Panc1 (cell line): Measurements from ENCODE around the gene SIRT1. TPM values are rescaled to one million over a fixed set of nuclear protein-coding genes. Genes with fewer than 3 reads are reported as not detected.
"Not testable (repeated sequence)": the region's sequence is repeated elsewhere in the genome, so short reads cannot be mapped to it uniquely, and the experiment has no call there.

Source experiments
- ATAC-seq: fragments of 200-7000 bp; cut with Tn5 transposase; 2 replicates; pipeline ENCODE4 v1.9.1; 2020; ENCODE audit warnings: mild to moderate bottlenecking, moderate library complexity
- BruUV-seq: library from RNA; stranded (reverse); fragments of 400-500 nt; replicated peaks from 2 replicates; lab custom pipeline; 2021; lab: Mats Ljungman, UMichigan
- CTCF ChIA-PET: fragments of 300-600 bp; sonication (Branson Sonifier 250); formaldehyde crosslinking; loops from one replicate; lab custom pipeline; 2022; ENCODE audit warnings: antibody characterized with exemption; lab: Charles Lee
- POLR2A ChIA-PET: fragments of 300-600 bp; sonication (Branson Sonifier 250); formaldehyde crosslinking; loops from one replicate; lab custom pipeline; 2022; ENCODE audit warnings: antibody characterized with exemption; lab: Charles Lee
- DNase-seq: peaks from one replicate; pipeline ENCODE4 v3.0.0-alpha.2; 2010; ENCODE audit warnings: low read depth, low spot score
- H3K27ac ChIP-seq: 2 replicates; pipeline ENCODE4 v1.5.1; 2011; ENCODE audit warnings: mild to moderate bottlenecking, low read length, inconsistent platforms
- H3K27me3 ChIP-seq: fragments of 200-500 bp; sonication (Bioruptor generic); 2 replicates; pipeline ENCODE4 v1.6.0; 2014; ENCODE audit warnings: low read length, inconsistent platforms; ENCODE audit not compliant: control insufficient read depth, insufficient read depth
- H3K36me3 ChIP-seq: fragments of 200-500 bp; sonication (Bioruptor generic); 2 replicates; pipeline ENCODE4 v1.5.1; 2014; ENCODE audit warnings: inconsistent platforms, mild to moderate bottlenecking, low read length, moderate library complexity; ENCODE audit not compliant: control insufficient read depth, insufficient read depth
- H3K4me1 ChIP-seq: 2 replicates; pipeline ENCODE4 v1.5.1; 2011; ENCODE audit warnings: inconsistent platforms, mild to moderate bottlenecking, low read length, moderate library complexity; ENCODE audit not compliant: control insufficient read depth, insufficient read depth
- H3K4me3 ChIP-seq, 2 experiments: 2 replicates each; pipeline ENCODE4 v1.5.1; 2011 to 2012; ENCODE audit warnings: low read depth in 2 of 2, low read length in 2 of 2, mild to moderate bottlenecking in 2 of 2, inconsistent platforms in 1 of 2, moderate library complexity in 1 of 2
- H3K9me3 ChIP-seq: fragments of 200-500 bp; sonication (Bioruptor generic); 2 replicates; pipeline ENCODE4 v1.5.1; 2014; ENCODE audit warnings: low read depth, mild to moderate bottlenecking, inconsistent platforms, low read length, moderate library complexity; ENCODE audit not compliant: control insufficient read depth, insufficient read depth
- POLR2AphosphoS5 ChIP-seq: IDR thresholded peaks from 2 replicates; pipeline ENCODE4 v1.6.1; 2012; ENCODE audit warnings: mild to moderate bottlenecking, low read depth, low read length, moderate library complexity
- REST ChIP-seq, 2 experiments: IDR thresholded peaks; 2 replicates each; pipeline ENCODE4 v1.6.1; 2011 to 2012; ENCODE audit warnings: low read depth in 2 of 2, control low read depth in 1 of 2, low read length in 1 of 2, mild to moderate bottlenecking in 1 of 2, moderate library complexity in 1 of 2; ENCODE audit not compliant: insufficient read depth in 1 of 2
- SIN3A ChIP-seq: IDR thresholded peaks from 2 replicates; pipeline ENCODE4 v1.6.1; 2012; ENCODE audit warnings: low read depth, mild to moderate bottlenecking, low read length, moderate library complexity, borderline replicate concordance; ENCODE audit not compliant: insufficient read depth
- TCF7L2 ChIP-seq: IDR thresholded peaks from 2 replicates; pipeline ENCODE4 v1.6.1; 2011; ENCODE audit warnings: mild to moderate bottlenecking, low read depth, low read length, inconsistent platforms
- in situ Hi-C: cut with HindIII; loops from 2 replicates; pipeline ENCODE4 v1.10.0; 2016; ENCODE audit warnings: low sequenced_read_pairs, low pct_unique_long_range_greater_than_20kb
- intact Hi-C: fragments of 100-400 bp; cut with micrococcal nuclease; formaldehyde crosslinking; loops from one replicate; pipeline ENCODE4 v1.10.0; 2022; ENCODE audit not compliant: unreplicated experiment
- total RNA-seq: library from RNA; stranded (reverse); gene quantifications from one replicate; pipeline ENCODE4 v1.2.1, GENCODE V29; 2021; ENCODE audit not compliant: unreplicated experiment
- TF ChIP-seq, protein P1 (sequence below): fragments of 450-650 bp; IDR thresholded peaks from 2 replicates; pipeline ENCODE4 v1.5.1; 2017; ENCODE audit warnings: mild to moderate bottlenecking

SIRT1 gene
- total RNA-seq, 1 experiment from 2014 or later = 45.0 TPM

DNA sequence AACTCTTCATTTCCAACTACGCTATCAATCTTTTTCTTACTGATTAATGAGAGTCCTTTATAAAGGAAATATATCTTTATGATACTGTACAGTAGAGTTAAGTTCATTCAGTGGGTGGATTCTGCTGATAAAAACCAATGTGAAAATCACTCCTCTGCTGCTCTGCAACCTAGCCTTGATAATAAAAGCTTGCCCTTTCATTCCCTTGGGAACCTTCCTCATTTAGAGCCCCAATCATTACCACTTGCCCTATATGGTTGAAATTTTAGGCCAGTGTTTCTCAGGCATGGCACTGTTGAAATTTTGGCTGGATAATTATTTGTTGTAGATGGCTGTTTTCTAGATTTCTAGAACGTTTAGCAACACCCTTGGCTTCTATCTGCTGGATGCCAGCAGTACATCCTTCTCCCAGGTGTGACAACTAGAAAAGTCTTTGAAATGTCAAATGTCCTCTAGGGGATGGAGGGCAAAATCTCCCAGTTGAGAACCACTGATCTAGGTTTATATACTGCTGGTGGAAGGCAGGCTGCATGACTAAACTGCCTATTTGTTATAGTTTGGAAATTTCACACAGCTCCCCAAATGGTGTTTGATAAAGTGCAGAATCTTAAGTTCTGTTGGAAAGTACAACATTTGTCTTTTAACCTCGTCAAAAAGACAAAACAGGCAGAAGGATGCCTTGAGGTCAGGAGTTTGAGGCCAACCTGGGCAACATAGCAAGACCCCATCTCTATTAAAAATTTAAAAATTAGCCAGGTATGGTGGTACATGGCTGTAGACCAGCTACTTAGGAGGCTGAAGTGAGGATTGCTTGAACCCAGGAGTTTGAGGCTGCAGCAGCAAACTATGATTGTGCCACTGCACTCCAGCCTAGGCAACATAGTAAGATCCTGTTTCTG lies 8.9 kb upstream of the SIRT1 start:
- Histone ChIP-seq H3K4me1 (no peaks in the 10 kb centered on the region), H3K4me3 (no peak overlapping the region), H3K27ac (no peak overlapping the region), H3K9me3 (no peaks in the 10 kb centered on the region), H3K27me3 (no peaks in the 10 kb centered on the region), H3K36me3 (no peaks in the 10 kb centered on the region)
- intact Hi-C loops = no loop called here
- no TSS peak for BruUV-seq
- DNase-seq (no peak), ATAC-seq (no peak)
- CTCF ChIA-PET = no interaction called here
- TF ChIP-seq SIN3A (no peak), POLR2AphosphoS5 (no peak), TCF7L2 (no peak), REST (IDR thresholded peaks at IDR 0.05; ENCODE audit: insufficient read depth in 1 of 2, low read depth in 2 of 2, low read length in 1 of 2) (no peak)
- TF ChIP-seq, protein P1, sequence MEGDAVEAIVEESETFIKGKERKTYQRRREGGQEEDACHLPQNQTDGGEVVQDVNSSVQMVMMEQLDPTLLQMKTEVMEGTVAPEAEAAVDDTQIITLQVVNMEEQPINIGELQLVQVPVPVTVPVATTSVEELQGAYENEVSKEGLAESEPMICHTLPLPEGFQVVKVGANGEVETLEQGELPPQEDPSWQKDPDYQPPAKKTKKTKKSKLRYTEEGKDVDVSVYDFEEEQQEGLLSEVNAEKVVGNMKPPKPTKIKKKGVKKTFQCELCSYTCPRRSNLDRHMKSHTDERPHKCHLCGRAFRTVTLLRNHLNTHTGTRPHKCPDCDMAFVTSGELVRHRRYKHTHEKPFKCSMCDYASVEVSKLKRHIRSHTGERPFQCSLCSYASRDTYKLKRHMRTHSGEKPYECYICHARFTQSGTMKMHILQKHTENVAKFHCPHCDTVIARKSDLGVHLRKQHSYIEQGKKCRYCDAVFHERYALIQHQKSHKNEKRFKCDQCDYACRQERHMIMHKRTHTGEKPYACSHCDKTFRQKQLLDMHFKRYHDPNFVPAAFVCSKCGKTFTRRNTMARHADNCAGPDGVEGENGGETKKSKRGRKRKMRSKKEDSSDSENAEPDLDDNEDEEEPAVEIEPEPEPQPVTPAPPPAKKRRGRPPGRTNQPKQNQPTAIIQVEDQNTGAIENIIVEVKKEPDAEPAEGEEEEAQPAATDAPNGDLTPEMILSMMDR = no peak
- in situ Hi-C loops = no loop called here
- POLR2A ChIA-PET = interaction anchor here (0.6 kb wide), 1 partner anchor 51 kb away, joined by 3 read pairs; no protein-coding TSS in a partner anchor

DNA sequence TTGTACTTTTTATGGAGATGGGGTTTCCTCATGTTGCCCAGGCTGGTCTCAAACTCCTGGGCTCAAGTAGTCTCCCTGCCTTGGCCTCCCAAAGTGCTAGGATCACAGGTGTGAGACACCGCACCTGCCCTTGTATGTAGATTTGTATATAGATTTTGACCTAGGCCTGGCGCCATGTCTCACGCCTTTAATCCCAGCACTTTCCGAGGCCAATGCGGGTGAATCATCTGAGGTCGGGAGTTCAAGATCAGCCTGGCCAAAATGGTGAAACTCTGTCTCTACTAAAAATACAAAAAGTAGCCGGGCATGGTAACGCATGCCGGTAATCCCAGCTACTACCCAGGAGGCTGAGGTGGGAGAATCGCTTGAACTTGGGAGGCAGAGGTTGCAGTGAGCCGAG lies 7.0 kb upstream of the SIRT1 start:
- ChIA-PET POLR2A (interaction anchor here (0.6 to 0.7 kb wide), 3 partner anchors 12 to 96 kb away, joined by 4 to 5 read pairs (median 4); no protein-coding TSS in a partner anchor), CTCF (interaction anchor here (0.7 kb wide), 2 partner anchors 9 to 26 kb away, joined by 3 to 5 read pairs; no protein-coding TSS in a partner anchor)
- H3K27me3 ChIP-seq, DNase-seq, H3K4me1 ChIP-seq, in situ Hi-C loops, H3K4me3 ChIP-seq, ATAC-seq, intact Hi-C loops, H3K27ac ChIP-seq, BruUV-seq, H3K36me3 ChIP-seq, H3K9me3 ChIP-seq: not testable (repeated sequence)

DNA sequence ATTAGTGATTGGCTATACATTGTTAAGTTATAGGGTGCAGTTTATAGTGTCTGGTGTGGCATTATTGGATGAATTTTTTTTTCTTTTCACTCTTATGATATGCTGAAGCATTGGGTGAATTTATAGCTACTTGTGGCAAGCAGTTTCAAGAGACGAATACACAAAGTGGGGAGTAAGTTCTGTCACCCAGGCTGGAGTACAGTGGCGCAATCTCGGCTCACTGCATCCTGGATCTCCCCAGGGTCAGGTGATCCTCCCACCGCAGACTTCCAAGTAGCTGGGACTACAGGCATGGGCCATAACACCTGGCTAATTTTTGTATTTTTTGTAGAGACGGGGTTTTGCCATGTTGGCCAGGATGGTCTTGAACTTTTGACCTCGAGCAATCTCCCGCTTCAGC lies 6.3 kb upstream of the SIRT1 start:
- intact Hi-C loops = no loop called here
- POLR2A ChIA-PET = interaction anchor here (0.5 to 0.7 kb wide), 2 partner anchors 21 to 93 kb away, joined by 4 to 5 read pairs; no protein-coding TSS in a partner anchor
- BruUV-seq = no TSS peak

More for the DNA sequence above, 6.3 kb upstream of the SIRT1 start:
- TF ChIP-seq TCF7L2 (no peak), SIN3A (no peak), REST (IDR thresholded peaks at IDR 0.05; ENCODE audit: insufficient read depth in 1 of 2, low read depth in 2 of 2, low read length in 1 of 2) (no peak), POLR2AphosphoS5 (no peak)
- TF ChIP-seq, protein P1 = no peak
- Histone ChIP-seq H3K4me1 (no peaks in the 10 kb centered on the region), H3K9me3 (no peaks in the 10 kb centered on the region), H3K36me3 (no peaks in the 10 kb centered on the region), H3K27me3 (no peaks in the 10 kb centered on the region), H3K4me3 (no peak overlapping the region), H3K27ac (no peak overlapping the region)
- DNase-seq = no peak
- in situ Hi-C loops = no loop called here
- CTCF ChIA-PET = interaction anchor here (0.7 kb wide), 3 partner anchors 8 to 25 kb away, joined by 3 to 5 read pairs (median 4); no protein-coding TSS in a partner anchor
- no peak for ATAC-seq
